Activated CD8-positive, alpha-beta T cell treated with anti-CD3 and anti-CD28 coated beads, Interleukin-2, amount 10 ng/mL, durations not matched to agents 7 days and 5 days (primary cell): ENCODE results near the gene TTLL12. TPM values are rescaled to one million over a fixed set of nuclear protein-coding genes. Genes with fewer than 3 reads are reported as not detected.
A peak's percentile ranks its signal among the peaks of the same experiment; 100 is the strongest.

ENCODE experiments used
- ATAC-seq: fragments of 150-1000 bp; cut with Tn5 transposase; one replicate; pipeline ENCODE4 v1.10.0; 2021; ENCODE audit warnings: moderate library complexity
- CTCF ChIA-PET: fragments of 350-600 bp; sonication (Branson Sonifier 250); formaldehyde crosslinking; loops from one replicate; lab custom pipeline; 2021; ENCODE audit warnings: antibody characterized with exemption; lab: Charles Lee
- POLR2A ChIA-PET: fragments of 350-600 bp; sonication (Branson Sonifier 250); formaldehyde crosslinking; loops from one replicate; lab custom pipeline; 2021; ENCODE audit warnings: antibody characterized with exemption; lab: Charles Lee
- DNase-seq: peaks from one replicate; pipeline ENCODE4 v3.0.0-alpha.2; 2020
- H3K27ac Mint-ChIP-seq: one replicate; pipeline ENCODE4 v1.8.0; 2021; ENCODE audit warnings: mild to moderate bottlenecking, mixed read lengths
- H3K27me3 Mint-ChIP-seq: one replicate; pipeline ENCODE4 v1.8.0; 2021; ENCODE audit warnings: low read depth, mixed read lengths
- H3K36me3 Mint-ChIP-seq: one replicate; pipeline ENCODE4 v1.8.0; 2021; ENCODE audit warnings: low read depth, mixed read lengths
- H3K4me1 Mint-ChIP-seq: one replicate; pipeline ENCODE4 v1.8.0; 2021; ENCODE audit warnings: low read depth, mixed read lengths
- H3K4me3 Mint-ChIP-seq: one replicate; pipeline ENCODE4 v1.8.0; 2021; ENCODE audit warnings: mild to moderate bottlenecking, mixed read lengths
- H3K9me3 Mint-ChIP-seq: one replicate; pipeline ENCODE4 v1.8.0; 2022; ENCODE audit warnings: mixed read lengths; ENCODE audit not compliant: insufficient read depth
- total RNA-seq, 2 experiments: library from RNA; stranded (reverse); gene quantifications; one replicate each; pipeline ENCODE4 v1.2.3, GENCODE V29; 2021

TTLL12 gene
- total RNA-seq, 2 experiments from 2014 or later = 49.3 to 52.9 TPM

GRCh38 chr22:43179146-43179910 lies 7.6 kb downstream of the TTLL12 start:
- peaks cover 14% of the 10 kb centered on the region for H3K4me1 Mint-ChIP-seq
- no peak overlapping the region for H3K27ac Mint-ChIP-seq
- POLR2A ChIA-PET = interaction anchor here (0.6 kb wide), 1 partner anchor 32 kb away, joined by 3 read pairs; no protein-coding TSS in a partner anchor
- H3K27me3 Mint-ChIP-seq = no peaks in the 10 kb centered on the region
- CTCF ChIA-PET = no interaction called here
- peaks cover 29% of the 10 kb centered on the region for H3K36me3 Mint-ChIP-seq
- no peak for ATAC-seq
- H3K4me3 Mint-ChIP-seq = no peak overlapping the region
- no peak for DNase-seq
- no peaks in the 10 kb centered on the region for H3K9me3 Mint-ChIP-seq

DNA sequence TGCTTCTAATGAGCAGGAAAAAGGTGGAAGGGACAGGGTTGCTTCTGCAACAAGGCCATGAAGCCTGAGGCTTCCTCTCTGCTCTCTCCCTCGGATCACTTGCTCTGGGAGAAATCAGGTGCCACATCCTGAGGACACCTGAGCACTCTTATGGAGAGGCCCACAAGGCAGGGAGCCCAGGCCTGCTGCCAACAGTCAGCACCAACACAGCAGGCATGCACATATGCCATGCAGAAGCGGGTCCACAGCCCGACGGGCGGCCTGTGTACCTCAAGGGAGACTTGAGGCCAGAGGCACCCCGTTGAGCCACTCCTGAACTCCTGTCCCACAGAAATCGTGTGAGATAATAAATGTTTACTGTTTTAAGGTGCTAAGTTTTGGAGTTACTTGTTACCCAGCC lies 9.5 kb downstream of the TTLL12 start:
- Mint-ChIP-seq H3K36me3 (peaks cover 35% of the 10 kb centered on the region), H3K4me1 (peaks cover 5% of the 10 kb centered on the region), H3K9me3 (no peaks in the 10 kb centered on the region), H3K27me3 (no peaks in the 10 kb centered on the region), H3K4me3 (no peak overlapping the region), H3K27ac (no peak overlapping the region)
- CTCF ChIA-PET = no interaction called here
- ATAC-seq (no peak), DNase-seq (no peak)
- POLR2A ChIA-PET = no interaction called here

DNA sequence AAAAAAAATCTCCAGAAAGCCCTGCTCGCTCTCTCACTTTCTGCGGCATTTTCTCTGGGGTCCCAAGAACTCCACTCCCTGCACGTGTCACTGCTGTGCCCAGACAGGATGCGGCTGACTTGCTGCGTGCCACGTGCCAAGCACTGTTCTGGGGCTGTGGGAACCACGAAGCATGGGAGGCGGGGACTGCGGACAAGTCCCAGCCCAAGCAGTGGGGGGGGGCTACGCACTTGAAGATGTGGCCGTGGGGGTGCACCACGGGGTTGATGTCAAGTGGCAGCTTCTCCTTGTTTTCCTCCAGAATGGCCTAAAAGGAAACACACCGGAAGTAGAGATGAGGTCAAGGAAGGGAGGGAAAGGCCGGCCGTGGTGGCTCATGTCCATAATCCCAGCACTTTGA lies 10.8 kb downstream of the TTLL12 start:
- ChIA-PET CTCF (no interaction called here), POLR2A (no interaction called here)
- no peak overlapping the region for H3K27ac Mint-ChIP-seq
- ATAC-seq = no peak
- H3K27me3 Mint-ChIP-seq = no peaks in the 10 kb centered on the region
- no peak overlapping the region for H3K4me3 Mint-ChIP-seq
- peaks cover 8% of the 10 kb centered on the region for H3K4me1 Mint-ChIP-seq
- no peaks in the 10 kb centered on the region for H3K9me3 Mint-ChIP-seq
- peaks cover 37% of the 10 kb centered on the region for H3K36me3 Mint-ChIP-seq
- no peak for DNase-seq

- no peak overlapping the region for H3K27ac Mint-ChIP-seq
- H3K36me3 Mint-ChIP-seq = peaks cover 38% of the 10 kb centered on the region
- no peak for DNase-seq
- H3K9me3 Mint-ChIP-seq = no peaks in the 10 kb centered on the region
- no peaks in the 10 kb centered on the region for H3K27me3 Mint-ChIP-seq
- ChIA-PET CTCF (no interaction called here), POLR2A (no interaction called here)
- ATAC-seq = no peak
- peaks cover 15% of the 10 kb centered on the region for H3K4me1 Mint-ChIP-seq
- H3K4me3 Mint-ChIP-seq = no peak overlapping the region
Observed at GRCh38 chr22:43174941-43175531, 11.9 kb downstream of the TTLL12 start.

GRCh38 chr22:43173976-43174720 lies 12.8 kb downstream of the TTLL12 start:
- H3K9me3 Mint-ChIP-seq = no peaks in the 10 kb centered on the region
- no peak overlapping the region for H3K27ac Mint-ChIP-seq
- H3K4me3 Mint-ChIP-seq = no peak overlapping the region
- H3K4me1 Mint-ChIP-seq = peaks cover 15% of the 10 kb centered on the region
- POLR2A ChIA-PET = no interaction called here
- ATAC-seq (no peak), DNase-seq (no peak)
- CTCF ChIA-PET = no interaction called here
- peaks cover 33% of the 10 kb centered on the region for H3K36me3 Mint-ChIP-seq
- H3K27me3 Mint-ChIP-seq = no peaks in the 10 kb centered on the region

DNA sequence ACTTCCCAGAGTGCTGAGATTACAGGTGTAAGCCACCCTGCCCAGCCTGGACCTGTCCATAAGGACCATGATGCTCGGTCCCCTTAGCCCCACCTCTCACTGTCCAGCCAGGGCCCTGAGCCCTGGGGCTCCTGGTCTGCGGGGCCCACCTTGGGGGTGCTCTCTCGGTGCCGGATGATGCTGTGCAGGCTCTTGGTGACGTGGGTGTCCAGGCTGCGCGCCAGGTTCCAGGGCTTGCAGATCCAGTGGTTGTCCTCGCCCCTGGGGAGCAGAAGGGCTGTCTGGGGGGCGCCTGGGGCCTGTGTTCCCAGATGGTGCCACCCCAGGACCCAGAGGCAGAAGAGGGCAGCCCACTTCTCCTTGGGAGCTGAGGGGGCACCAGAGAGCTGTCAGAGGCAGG lies 13.4 kb downstream of the TTLL12 start:
- Mint-ChIP-seq H3K4me1 (peaks cover 18% of the 10 kb centered on the region), H3K36me3 (peaks cover 30% of the 10 kb centered on the region), H3K27ac (no peak overlapping the region), H3K27me3 (no peaks in the 10 kb centered on the region), H3K4me3 (no peak overlapping the region), H3K9me3 (no peaks in the 10 kb centered on the region)
- ChIA-PET CTCF (no interaction called here), POLR2A (no interaction called here)
- DNase-seq (no peak), ATAC-seq (no peak)

GRCh38 chr22:43172191-43172590 lies 14.7 kb downstream of the TTLL12 start:
- Mint-ChIP-seq H3K27me3 (no peaks in the 10 kb centered on the region), H3K36me3 (peaks cover 27% of the 10 kb centered on the region), H3K4me3 (no peak overlapping the region), H3K4me1 (peaks cover 18% of the 10 kb centered on the region), H3K9me3 (no peaks in the 10 kb centered on the region), H3K27ac (no peak overlapping the region)
- DNase-seq = no peak
- no peak for ATAC-seq
- POLR2A ChIA-PET = no interaction called here
- CTCF ChIA-PET = no interaction called here

DNA sequence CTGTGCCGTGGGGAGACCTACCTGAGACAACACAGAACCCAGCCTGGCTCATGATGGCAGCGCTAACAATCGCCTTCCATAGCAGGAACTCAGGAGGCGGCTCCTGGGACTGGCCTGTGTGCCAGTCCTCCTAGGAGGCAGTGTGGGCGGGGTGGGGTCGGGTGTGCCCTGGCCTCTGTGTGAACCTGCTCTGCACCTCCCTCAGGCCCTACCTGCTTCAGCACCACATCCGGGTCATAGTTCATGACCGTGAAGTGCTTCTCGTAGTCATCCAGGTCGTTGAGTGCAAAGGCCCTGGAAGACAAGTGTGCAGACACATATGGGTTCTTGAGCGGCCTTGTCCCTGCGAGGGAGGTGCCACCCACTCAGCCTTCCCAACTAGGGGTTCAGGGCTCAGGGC lies 15.3 kb downstream of the TTLL12 start:
- Mint-ChIP-seq H3K4me1 (peaks cover 18% of the 10 kb centered on the region), H3K9me3 (no peaks in the 10 kb centered on the region), H3K27ac (no peak overlapping the region), H3K36me3 (peaks cover 27% of the 10 kb centered on the region), H3K4me3 (no peak overlapping the region), H3K27me3 (no peaks in the 10 kb centered on the region)
- DNase-seq = no peak
- CTCF ChIA-PET = no interaction called here
- POLR2A ChIA-PET = no interaction called here
- no peak for ATAC-seq

DNA sequence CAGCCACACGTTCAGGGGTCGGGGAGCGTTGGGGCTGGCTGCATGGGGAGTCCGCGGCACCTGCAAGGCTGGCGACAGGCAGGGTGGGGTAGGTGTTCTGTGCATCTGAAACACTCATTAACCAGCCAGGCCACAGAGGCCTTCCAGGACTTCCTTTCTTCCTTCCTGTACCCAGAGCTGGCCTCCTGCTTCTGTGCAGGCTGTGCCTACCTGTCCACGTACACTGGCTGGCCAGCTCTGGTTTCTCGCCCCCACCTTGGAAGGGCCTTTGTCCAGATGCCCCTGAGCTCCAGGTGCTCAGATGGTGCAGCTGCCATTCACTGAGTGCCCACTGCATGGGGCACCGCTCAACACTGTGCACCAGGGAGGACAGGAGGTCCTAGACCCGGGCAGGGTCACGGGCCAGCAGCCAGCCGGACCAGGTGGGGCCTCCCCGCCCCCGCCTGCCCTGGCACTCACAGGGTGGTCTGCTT lies 15.9 kb downstream of the TTLL12 start:
- no peaks in the 10 kb centered on the region for H3K9me3 Mint-ChIP-seq
- DNase-seq = no peak
- POLR2A ChIA-PET = no interaction called here
- peak overlapping the region; percentile 72 for H3K27ac Mint-ChIP-seq
- peaks cover 16% of the 10 kb centered on the region for H3K4me1 Mint-ChIP-seq
- no peak for ATAC-seq
- H3K4me3 Mint-ChIP-seq = no peak overlapping the region
- peaks cover 25% of the 10 kb centered on the region for H3K36me3 Mint-ChIP-seq
- no peaks in the 10 kb centered on the region for H3K27me3 Mint-ChIP-seq
- CTCF ChIA-PET = no interaction called here

DNA sequence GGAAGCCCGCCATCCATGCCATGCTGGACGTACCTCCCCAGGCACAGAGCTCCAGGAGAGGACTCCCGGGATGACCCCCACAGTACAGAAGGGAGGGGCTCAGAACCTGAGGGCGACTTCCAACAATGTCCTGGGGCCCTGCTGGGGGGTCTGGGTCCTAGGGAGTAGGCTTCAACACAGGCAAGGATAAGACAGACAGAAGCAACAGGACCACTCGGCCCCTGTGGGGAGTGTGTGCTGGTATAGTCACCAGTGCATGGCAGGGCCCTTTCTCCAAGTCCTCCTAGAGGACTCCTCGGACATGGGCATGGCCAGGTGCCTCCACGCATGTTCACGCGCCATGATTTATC lies 16.8 kb downstream of the TTLL12 start:
- Mint-ChIP-seq H3K27ac (peak overlapping the region; percentile 58), H3K4me3 (no peak overlapping the region), H3K9me3 (no peaks in the 10 kb centered on the region), H3K27me3 (no peaks in the 10 kb centered on the region), H3K4me1 (peaks cover 15% of the 10 kb centered on the region), H3K36me3 (peaks cover 23% of the 10 kb centered on the region)
- ATAC-seq (no peak), DNase-seq (no peak)
- CTCF ChIA-PET = no interaction called here
- POLR2A ChIA-PET = interaction anchor here (1.4 kb wide), 1 partner anchor 14 kb away, joined by 3 read pairs; no protein-coding TSS in a partner anchor

- no peak overlapping the region for H3K4me3 Mint-ChIP-seq
- H3K4me1 Mint-ChIP-seq = peaks cover 15% of the 10 kb centered on the region
- ATAC-seq (no peak), DNase-seq (no peak)
- no peaks in the 10 kb centered on the region for H3K27me3 Mint-ChIP-seq
- POLR2A ChIA-PET = interaction anchor here (1.4 kb wide), 1 partner anchor 14 kb away, joined by 3 read pairs; no protein-coding TSS in a partner anchor
- CTCF ChIA-PET = no interaction called here
- H3K27ac Mint-ChIP-seq = no peak overlapping the region
- no peaks in the 10 kb centered on the region for H3K9me3 Mint-ChIP-seq
- H3K36me3 Mint-ChIP-seq = peaks cover 23% of the 10 kb centered on the region
Observed at GRCh38 chr22:43169310-43170130, 17.4 kb downstream of the TTLL12 start.
